SIG-M5 (cell line): Measurements from ENCODE around the gene CHST5.
"Not testable (repeated sequence)": the region's sequence is repeated elsewhere in the genome, so short reads cannot be mapped to it uniquely, and the experiment has no call there.

Experiments used
- DNase-seq: peaks from one replicate; lab custom pipeline; 2025; lab: John Stamatoyannopoulos, UW

CHST5 gene

DNA sequence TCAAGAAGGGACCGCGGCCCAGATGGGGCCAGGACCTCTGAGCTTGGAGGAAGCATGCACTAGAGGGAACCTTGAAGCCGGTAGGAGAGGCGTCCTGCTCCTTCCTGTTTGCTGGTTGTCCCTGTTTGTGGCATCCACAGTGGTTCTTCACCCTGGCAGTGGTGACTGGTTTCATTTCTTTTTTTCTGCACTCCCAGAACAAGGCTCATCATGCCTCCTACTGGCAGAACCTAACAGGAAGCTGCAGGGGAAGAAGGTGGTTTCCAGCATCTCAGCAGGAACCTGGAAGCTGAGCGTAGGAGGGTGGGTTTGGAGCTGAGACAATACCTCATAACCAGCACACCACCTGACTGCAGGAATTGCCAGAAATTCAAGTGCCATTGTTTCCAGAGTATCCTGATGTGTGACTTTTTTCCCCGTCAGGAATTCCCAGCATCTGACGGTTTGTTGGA is 14.3 kb upstream of the CHST5 start:
- DNase-seq = peak; percentile 55

DNA sequence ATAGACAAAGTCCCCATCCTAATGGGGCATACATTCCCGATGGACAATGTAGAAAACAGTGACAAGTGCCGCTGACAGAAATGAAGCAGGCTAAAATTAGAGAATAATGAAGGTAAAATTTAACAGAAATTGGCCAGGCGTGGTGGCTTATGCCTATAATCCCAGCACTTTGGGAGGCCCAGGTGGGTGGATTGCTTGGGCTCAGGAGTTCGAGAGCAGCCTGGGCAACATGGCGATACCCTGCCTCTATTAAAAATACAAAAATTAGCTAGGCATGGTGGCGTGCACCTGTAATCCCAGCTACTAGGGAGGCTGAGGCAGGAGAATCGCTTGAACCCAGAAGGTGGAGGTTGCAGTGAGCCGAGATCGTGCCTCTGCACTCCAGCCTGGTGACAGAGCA is 12.5 kb upstream of the CHST5 start:
- DNase-seq = not testable (repeated sequence)

DNA sequence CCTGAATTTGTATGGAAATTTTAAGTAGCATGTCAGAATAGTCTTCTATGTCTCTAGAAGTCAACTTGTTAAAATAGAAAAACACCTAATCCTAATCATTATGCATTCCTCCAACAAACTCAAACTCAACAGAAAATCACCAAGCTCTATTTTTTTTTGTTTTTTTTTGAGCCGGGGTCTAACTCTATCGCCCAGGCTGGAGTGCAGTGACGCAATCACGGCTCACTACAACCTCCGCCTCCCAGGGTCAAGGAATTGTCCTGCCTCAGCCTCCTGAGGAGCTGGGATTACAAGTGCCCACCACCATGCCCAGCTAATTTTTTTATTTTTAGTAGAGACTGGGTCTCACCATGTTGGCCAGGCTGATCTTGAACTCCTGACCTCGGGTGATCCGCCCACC is 10.4 kb upstream of the CHST5 start:
- no peak for DNase-seq

DNA sequence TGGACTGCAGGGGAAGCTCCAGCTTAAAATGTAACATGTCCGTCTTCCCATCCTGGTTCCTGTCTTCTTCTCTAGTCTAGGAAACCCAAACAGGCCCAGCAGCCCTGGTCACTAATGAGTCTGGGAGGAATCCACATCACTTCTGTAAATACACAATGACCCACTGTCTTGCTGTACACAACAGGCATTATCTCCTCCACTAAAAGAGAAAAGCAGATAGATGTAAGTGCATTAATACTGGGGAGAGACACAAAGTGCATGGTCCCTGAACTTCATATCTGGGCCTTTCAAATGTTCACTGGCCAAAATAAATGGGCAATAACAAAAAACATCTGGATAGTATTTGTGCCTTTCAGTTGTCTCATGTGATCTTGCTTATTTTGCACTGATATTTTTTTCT is 10.0 kb upstream of the CHST5 start:
- DNase-seq = not testable (repeated sequence)

DNA sequence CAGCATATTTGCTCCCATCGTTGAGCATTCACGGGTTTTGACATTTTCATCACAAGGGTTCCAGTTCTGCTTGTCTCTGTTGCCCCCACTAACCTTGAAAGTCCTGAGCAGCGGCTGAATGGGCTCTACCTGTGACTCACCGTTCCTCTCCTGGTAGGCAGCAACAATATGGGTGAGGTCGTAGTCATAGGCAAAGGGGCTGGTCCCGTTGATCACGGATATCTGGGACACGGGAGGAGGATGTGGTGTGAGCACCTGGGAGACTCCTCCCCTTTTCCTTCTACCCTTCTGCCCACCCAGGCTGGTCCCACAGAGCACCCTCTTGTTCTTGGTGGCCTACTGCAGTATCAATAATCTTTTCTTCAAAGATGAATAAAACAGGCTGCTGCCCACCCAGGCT is 6.6 kb upstream of the CHST5 start:
- DNase-seq = not testable (repeated sequence)

DNA sequence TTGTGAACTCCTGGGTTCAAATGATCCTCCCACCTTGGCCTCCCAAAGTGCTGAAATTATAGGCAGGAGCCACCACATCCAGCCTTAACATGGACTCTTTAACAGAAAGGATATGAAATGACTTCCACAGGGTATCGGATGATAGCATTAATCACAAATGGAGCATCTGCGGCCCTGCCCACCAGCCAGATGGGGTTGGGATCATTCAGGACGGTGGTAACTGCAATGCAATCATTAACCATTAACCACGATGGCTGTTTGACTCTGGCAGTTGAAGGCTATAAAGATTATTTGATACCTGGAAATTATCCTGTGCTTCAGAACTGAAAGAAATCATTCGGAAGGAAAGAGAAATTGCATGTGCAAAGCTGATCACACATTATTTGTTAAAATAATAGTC is 5.3 kb upstream of the CHST5 start:
- no peak for DNase-seq

DNA sequence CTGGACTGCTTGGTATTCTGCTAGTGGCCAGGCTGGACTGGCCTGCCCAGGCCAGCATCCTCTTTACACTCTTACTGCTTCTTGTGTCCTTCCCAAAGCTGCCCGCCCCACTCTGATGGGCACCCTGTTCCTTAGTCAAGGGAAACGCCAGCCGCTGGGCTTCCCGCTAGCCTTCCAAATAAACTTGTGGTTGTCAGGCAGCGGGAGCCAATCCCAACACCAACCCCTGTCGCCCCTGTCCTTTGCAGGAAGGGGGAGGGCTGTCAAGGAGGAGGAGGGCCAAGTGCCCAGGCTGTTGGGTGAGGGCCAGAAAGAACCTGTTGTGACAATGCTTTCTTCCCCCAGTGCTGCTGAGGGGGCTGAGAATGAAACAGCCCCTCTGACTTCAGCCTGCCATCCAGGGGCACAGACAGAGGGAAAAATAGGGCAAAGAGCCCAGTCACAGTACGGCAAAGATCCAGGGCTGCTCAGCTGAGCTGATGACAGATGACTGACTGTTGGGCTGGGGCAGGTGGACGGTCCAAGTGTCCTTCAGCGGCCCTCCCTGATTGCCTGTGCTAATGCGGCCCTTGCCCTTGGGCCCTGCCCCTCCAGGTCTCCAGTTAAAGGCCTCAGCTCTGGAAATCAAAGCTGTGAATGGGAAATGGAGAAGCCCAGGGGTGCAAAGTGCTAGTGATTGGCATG is 3.1 kb upstream of the CHST5 start:
- DNase-seq = not testable (repeated sequence)

DNA sequence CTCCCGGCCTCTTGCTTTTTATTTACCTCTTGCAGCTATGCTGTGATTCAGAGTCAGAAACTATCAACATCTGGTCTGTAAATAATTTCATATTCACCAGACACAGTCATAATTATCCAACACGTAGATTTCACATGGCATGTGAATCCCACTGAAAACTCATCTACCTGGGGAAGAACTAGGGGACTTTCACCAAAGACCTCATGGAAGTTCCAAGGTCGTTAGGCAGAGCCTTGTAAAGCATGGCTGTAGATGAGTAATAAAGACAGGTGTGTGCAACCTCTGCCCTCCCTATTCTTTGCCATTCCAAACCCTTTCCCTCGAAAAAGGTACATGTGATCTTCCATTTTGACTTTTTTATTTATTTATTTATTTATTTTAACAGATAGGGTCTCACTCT is 1.9 kb upstream of the CHST5 start:
- DNase-seq = no peak

DNA sequence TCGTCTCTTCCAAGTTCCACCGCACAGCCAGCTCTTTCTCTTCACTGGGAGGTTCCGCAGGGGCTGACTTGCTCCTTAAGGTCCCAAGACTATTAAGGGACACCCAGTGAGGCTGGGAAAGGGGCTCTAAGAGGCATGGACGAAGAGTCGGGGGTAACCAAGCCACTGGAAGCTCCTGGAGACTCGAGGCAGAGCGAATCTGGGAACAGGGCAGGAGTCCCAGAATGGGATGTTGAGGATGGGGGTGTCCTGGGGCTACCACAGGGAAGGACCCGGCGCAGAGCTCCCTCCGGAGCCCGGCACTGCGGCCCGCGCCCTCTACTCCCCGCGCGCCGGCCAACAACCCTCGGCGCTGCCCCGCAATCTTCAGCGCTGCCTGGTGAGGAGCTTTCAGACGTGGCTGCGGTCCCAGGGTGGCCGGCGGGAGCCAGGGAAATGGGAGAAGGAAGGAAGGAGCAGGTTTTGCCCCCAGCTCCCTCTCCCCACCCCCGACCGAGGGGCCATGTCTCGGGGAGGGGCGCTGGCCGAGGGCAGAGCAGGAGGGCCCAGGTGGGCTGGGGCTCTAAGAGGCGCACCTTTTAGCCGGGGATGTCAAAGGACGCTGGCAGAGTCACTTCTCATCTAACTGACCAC is 581 bp downstream of the CHST5 start:
- no peak for DNase-seq

DNA sequence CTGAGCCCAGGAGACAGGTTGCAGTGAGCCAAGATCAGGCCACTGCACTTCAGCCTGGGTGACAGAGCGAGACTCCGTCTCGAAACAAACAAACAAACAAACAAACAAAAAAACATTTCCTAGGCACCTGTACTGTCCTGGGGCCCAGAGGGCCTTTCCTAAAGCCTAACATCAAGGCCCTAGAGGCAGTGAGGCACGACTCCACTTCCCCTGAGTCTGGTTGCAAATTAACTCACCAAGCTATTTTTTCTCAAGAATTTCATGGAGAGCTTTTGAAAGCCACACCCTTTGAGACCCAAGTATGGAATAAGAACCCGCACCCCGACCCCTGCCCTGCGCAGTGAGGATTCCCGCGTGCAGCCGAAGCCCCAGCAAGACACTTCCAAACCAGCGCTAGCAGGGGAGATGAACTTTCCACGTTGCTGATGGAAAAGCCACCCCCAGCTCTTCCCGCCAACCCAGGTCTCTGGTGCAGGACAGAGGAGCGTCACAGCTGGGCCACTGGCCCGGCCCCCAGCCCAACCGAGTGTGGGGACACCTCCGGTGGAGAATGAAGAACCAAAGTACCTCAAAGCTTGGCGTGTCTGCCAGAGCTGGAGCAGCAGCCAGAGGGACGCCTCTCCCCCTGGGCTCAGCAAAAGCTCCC is 1.2 kb downstream of the CHST5 start:
- no peak for DNase-seq

DNA sequence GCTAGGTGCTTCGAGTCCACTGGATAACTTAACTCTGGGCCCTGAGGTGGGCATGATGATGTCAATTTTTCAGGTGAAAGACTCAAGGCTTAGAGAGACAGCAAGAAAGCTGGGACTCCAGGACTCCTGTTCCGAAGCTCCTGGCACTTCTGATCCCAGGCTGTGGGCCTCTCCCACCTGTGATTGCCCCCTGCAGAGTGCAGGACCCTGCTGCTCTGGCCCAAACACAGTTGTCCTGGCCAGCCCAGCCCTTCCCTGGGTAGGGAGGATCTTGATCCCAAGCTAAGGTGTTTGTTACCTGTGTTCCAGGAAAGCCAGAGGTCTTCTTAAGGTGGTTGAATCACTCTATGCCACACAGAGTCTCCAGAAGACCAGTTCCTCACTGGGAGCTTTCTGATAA is 3.1 kb downstream of the CHST5 start:
- no peak for DNase-seq

DNA sequence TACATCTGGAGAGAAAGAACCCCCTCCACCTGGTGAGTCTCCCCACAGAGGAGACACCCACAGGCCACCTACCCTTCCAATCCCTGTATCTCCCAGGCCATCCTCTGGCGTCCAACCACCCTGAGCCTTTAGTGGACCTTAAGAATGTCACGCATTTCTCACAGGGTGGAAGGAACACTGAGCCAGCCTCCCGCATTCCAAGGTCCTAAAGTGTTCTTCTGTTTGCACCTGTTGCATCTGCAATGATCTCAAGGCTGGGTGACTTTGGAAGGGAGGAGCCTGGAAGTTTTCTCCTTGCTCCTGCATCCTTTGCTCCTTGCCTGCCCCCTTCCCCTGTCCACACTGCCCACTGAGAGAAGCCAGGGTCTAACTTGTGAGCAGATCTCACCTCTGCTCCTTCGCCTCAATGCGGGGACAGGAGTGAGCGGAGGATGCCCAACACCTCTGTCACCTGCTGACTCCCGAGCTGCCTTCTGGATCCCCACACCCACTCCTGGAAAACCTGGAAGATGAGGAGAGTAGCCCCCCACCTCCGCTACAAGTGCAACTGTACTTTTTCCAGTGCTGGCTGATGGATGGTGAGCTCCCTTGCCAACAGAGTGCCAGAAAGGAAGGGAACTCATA is 3.7 kb downstream of the CHST5 start:
- DNase-seq = no peak

DNA sequence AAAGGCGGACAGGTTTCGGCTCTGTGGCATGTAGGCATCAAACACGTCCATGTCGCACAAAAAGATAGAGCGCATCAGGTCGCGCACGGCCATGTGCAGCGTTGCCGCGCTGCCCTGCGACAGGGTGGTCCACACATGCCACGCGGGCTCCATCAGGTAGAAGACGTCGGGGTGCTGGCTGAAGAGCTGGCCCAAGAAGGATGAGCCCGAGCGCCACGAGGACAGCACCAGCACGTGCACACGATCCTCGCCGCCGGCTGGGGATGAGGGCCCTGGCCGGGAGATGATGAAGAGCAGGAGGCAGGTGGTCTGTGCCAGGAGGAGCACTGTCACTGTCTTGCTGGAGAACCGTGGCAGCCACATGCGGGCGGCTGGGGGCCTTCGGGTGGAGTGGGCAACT is 5.9 kb downstream of the CHST5 start:
- DNase-seq = no peak

DNA sequence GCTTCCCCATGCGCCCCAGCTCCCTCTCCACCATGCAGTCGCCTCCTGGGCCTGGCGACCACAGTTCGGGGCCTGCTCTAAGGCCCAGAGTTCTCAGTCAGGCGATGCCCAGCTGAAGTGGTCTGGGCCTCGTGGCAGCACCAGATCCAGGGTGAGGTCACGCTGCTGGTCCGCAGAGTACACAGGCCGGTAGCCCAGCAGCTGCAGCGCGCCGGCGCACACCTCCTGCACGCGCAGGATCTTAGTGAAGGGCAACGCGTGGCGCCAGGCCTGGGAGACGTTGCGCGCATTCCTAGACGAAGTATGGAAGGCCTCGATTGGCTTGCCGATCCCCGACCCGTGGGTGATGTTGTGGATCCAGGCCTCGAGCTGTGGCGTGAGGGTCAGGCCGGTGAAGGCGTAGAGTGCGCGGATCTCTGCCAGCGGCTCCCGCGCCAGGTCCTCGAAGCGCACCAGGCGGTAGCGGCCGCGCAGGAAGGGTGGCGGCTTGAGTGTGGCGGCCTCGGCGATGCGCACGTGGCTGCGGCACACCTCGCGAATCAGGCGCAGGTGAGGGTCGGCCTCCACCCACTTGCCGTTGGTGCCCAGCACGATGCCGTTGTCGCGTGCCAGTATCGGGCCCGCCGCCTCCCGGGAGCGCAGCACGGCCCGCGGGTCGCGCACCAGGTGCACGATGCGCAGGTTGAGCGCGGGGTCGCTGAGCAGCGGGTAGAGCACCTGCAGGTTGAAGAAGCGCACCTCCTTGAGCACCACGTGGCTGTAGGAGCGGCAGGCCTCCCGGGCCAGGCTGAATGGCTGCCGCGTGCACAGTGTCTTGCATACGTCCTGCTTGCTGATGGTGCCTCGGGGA is 6.6 kb downstream of the CHST5 start:
- no peak for DNase-seq

DNA sequence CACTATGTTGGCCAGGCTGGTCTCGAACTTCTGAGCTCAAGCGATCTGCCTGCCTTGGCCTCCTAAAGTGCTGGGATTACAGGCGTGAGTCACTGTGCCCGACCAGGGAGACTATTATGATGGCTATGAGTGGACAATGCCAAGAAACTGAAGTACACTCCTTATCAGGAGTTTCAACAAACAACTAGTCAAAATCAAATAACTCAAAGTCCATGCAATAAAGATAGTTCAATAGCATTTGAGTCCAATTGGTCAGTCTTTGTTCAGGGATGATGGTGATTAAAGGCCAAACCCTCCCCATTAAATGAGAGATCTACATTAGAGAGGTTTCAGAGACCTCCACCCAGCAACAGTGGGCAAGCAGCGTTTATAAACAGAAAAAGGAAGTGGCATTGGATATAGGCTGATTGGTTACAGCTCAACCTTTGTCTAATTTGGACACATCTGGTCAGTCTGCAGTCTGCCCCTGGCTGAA is 8.0 kb downstream of the CHST5 start:
- no peak for DNase-seq

DNA sequence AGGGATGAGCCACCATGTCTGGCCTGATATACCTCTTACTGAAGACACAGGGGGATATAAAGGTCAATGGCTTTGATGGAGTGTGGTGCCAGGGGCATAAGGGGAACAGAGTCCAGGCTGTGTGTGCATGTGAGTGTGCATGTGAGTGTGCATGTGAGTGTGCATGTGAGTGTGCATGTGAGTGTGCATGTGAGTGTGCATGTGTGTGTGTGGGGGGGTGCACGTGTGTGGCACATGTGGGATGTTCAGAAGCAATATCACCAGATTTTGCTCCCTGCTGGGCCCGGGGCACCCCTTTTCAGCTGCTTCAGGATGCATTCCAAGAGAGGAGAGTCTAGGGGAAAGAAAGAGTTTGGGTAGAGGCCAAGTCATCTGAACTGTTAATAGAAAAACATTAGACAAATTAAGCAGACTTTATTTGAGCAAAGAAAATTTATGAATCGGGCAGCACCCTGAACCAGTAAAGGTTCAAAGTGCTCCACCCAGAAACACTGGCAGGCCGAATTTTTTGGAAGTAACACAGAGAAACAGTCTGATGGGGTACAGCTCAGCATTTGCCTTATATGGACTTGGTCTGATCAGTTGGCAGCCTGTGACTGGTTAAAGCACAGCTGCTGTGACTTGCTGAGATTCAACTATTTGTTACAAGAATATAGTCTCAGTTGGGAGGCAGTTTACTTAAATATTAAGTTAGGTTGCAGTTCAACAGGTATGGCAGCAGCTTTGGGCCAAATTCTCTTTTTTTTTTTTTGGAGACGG is 9.7 kb downstream of the CHST5 start:
- DNase-seq = no peak

DNA sequence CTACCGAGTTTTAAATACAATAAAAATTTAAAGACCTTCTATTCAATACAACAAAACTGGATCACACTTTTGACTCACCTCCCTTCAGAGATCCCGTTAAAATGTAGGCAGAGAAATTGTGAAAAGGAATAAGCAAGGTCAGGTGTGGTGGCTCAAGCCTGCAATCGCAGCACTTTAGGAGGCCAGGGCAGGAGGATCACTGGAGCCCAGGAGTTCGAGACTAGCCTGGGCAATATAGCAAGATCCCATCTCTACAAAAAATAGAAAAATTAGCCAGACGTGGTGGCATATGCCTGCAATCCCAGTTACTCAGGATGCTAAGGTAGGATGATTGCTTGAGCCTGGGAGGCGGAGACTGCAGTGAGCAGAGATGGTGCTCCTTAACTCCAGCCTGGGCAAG is 16.7 kb downstream of the CHST5 start:
- DNase-seq = no peak

DNA sequence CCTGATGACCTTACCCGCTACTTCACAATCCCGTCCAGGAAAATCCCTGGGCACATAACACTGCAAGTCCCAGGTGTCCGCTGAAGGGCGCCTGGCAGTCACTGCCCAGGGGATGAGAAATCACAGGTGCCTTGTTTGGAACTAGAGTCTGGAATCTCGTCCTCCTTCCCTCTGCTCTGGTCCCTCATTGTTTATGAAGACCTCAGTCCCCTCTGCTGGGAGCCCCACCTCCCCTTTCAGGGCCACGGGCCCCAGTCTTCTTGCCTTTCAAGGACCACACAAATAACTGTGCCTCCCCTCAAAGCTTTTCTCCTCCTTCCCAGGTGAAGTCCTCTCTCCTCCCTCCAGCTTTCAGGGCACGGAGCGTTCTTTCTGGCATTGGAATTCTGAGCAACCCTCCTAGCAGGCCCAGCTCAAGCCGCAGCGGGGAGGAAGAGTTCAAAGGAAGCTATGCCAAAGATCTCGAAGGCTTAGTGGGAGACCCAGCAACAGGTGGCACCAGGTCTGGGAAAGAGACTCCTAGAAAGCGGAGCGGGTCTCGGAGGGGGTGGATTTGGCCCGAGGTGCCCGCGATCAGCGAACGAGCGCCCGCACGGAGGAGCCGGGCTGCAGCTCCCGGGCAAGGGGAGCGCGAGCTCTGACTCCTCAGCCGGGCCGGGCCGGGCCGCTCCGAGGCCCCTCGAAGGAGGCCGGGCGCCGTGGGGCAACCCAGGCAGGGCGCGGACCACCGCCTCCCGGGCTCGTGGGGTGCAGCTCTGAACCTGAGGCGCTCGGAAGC is 19.5 kb downstream of the CHST5 start:
- DNase-seq = not testable (repeated sequence)

DNA sequence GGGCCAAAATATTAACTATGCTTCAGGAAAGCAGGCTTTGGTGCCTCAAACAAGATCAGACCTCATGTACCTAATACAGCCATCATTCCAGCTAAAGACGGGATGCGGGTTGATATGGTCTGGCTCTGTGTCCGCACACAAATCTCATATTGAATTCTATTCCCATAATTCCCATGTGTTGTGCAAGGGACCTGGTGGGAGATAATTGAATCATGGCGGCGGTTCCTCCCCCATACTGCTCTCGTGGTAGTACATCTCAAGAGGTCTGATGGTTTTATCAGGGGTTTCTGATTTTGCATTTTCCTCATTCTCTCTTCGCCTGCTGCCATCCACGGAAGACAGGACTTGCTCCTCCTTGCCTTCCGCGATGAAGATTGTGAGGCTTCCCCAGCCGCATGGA is 21.6 kb downstream of the CHST5 start:
- DNase-seq = no peak

DNA sequence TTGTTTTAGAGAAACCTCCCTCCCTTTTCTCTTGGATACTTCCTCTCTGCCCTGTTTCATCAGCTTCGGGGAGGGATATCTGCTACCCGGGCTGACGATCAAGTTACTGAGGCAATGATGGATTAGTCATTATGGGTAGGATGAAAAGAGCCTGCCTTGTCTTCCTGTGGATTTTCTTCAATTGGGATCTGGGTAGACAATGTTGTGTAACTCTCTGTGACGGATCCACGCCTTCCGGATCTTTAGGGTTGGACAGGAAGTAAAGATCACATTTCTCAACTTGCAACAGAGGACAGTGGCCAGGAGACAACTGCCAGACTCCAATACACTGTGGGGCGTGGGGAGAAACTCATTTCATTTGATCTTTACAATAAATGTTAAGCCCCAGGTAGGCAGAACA is 29.3 kb downstream of the CHST5 start:
- peak; percentile 59 for DNase-seq
